Panc1 (cell line): ENCODE results near the gene MAP2K5. TPM values are rescaled to one million over a fixed set of nuclear protein-coding genes. Genes with fewer than 3 reads are reported as not detected.

Experiments
- ATAC-seq: fragments of 200-7000 bp; cut with Tn5 transposase; 2 replicates; pipeline ENCODE4 v1.9.1; 2020; ENCODE audit warnings: mild to moderate bottlenecking, moderate library complexity
- BruUV-seq: library from RNA; stranded (reverse); fragments of 400-500 nt; replicated peaks from 2 replicates; lab custom pipeline; 2021; lab: Mats Ljungman, UMichigan
- CTCF ChIA-PET: fragments of 300-600 bp; sonication (Branson Sonifier 250); formaldehyde crosslinking; loops from one replicate; lab custom pipeline; 2022; ENCODE audit warnings: antibody characterized with exemption; lab: Charles Lee
- POLR2A ChIA-PET: fragments of 300-600 bp; sonication (Branson Sonifier 250); formaldehyde crosslinking; loops from one replicate; lab custom pipeline; 2022; ENCODE audit warnings: antibody characterized with exemption; lab: Charles Lee
- DNase-seq: peaks from one replicate; pipeline ENCODE4 v3.0.0-alpha.2; 2010; ENCODE audit warnings: low read depth, low spot score
- H3K27ac ChIP-seq: 2 replicates; pipeline ENCODE4 v1.5.1; 2011; ENCODE audit warnings: mild to moderate bottlenecking, low read length, inconsistent platforms
- H3K27me3 ChIP-seq: fragments of 200-500 bp; sonication (Bioruptor generic); 2 replicates; pipeline ENCODE4 v1.6.0; 2014; ENCODE audit warnings: low read length, inconsistent platforms; ENCODE audit not compliant: control insufficient read depth, insufficient read depth
- H3K36me3 ChIP-seq: fragments of 200-500 bp; sonication (Bioruptor generic); 2 replicates; pipeline ENCODE4 v1.5.1; 2014; ENCODE audit warnings: inconsistent platforms, mild to moderate bottlenecking, low read length, moderate library complexity; ENCODE audit not compliant: control insufficient read depth, insufficient read depth
- H3K4me1 ChIP-seq: 2 replicates; pipeline ENCODE4 v1.5.1; 2011; ENCODE audit warnings: inconsistent platforms, mild to moderate bottlenecking, low read length, moderate library complexity; ENCODE audit not compliant: control insufficient read depth, insufficient read depth
- H3K4me3 ChIP-seq, 2 experiments: 2 replicates each; pipeline ENCODE4 v1.5.1; 2011 to 2012; ENCODE audit warnings: low read depth in 2 of 2, low read length in 2 of 2, mild to moderate bottlenecking in 2 of 2, inconsistent platforms in 1 of 2, moderate library complexity in 1 of 2
- H3K9me3 ChIP-seq: fragments of 200-500 bp; sonication (Bioruptor generic); 2 replicates; pipeline ENCODE4 v1.5.1; 2014; ENCODE audit warnings: low read depth, mild to moderate bottlenecking, inconsistent platforms, low read length, moderate library complexity; ENCODE audit not compliant: control insufficient read depth, insufficient read depth
- POLR2AphosphoS5 ChIP-seq: IDR thresholded peaks from 2 replicates; pipeline ENCODE4 v1.6.1; 2012; ENCODE audit warnings: mild to moderate bottlenecking, low read depth, low read length, moderate library complexity
- SIN3A ChIP-seq: IDR thresholded peaks from 2 replicates; pipeline ENCODE4 v1.6.1; 2012; ENCODE audit warnings: low read depth, mild to moderate bottlenecking, low read length, moderate library complexity, borderline replicate concordance; ENCODE audit not compliant: insufficient read depth
- TCF7L2 ChIP-seq: IDR thresholded peaks from 2 replicates; pipeline ENCODE4 v1.6.1; 2011; ENCODE audit warnings: mild to moderate bottlenecking, low read depth, low read length, inconsistent platforms
- in situ Hi-C: cut with HindIII; loops from 2 replicates; pipeline ENCODE4 v1.10.0; 2016; ENCODE audit warnings: low sequenced_read_pairs, low pct_unique_long_range_greater_than_20kb
- intact Hi-C: fragments of 100-400 bp; cut with micrococcal nuclease; formaldehyde crosslinking; loops from one replicate; pipeline ENCODE4 v1.10.0; 2022; ENCODE audit not compliant: unreplicated experiment
- total RNA-seq: library from RNA; stranded (reverse); gene quantifications from one replicate; pipeline ENCODE4 v1.2.1, GENCODE V29; 2021; ENCODE audit not compliant: unreplicated experiment
- TF ChIP-seq, protein P1 (sequence below): fragments of 450-650 bp; IDR thresholded peaks from 2 replicates; pipeline ENCODE4 v1.5.1; 2017; ENCODE audit warnings: mild to moderate bottlenecking
- TF ChIP-seq, protein P2 (sequence below), 2 experiments: IDR thresholded peaks; 2 replicates each; pipeline ENCODE4 v1.6.1; 2011 to 2012; ENCODE audit warnings: low read depth in 2 of 2, control low read depth in 1 of 2, low read length in 1 of 2, mild to moderate bottlenecking in 1 of 2, moderate library complexity in 1 of 2; ENCODE audit not compliant: insufficient read depth in 1 of 2

MAP2K5 gene
- total RNA-seq, 1 experiment from 2014 or later, result 18.3 TPM

DNA sequence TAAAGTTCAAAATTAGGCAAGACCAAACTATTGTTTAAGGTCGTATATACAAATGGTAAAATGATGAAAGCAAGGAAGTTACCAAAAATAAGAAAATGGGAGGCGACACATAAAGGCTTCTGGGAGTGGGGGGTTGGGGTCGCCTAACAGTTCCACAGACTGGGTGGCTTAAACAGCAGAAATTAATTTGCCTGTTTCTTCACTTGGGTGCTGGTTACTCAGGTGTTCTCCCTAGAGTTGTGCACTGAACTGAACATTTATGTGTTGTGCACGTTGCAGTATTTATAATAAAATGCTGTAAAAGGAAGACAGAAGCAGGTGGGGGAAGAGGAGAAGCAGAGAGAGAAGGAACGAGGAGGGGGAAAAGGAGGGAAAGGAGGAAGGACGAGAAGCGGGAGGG, 307.8 kb downstream of the MAP2K5 start:
- no peaks in the 10 kb centered on the region for H3K36me3 ChIP-seq
- ChIA-PET POLR2A (interaction anchor here (0.6 kb wide), 1 partner anchor 10 kb away, joined by 4 read pairs; no protein-coding TSS in a partner anchor), CTCF (interaction anchor here (0.6 kb wide), 1 partner anchor 199 kb away, joined by 7 read pairs; no protein-coding TSS in a partner anchor)
- H3K27ac ChIP-seq, result peak overlapping the region; percentile 45; the same call in 1 of the 2 replicates
- BruUV-seq, result no TSS peak
- TF ChIP-seq POLR2AphosphoS5 (no peak), SIN3A (no peak), TCF7L2 (no peak)
- TF ChIP-seq, protein P1, sequence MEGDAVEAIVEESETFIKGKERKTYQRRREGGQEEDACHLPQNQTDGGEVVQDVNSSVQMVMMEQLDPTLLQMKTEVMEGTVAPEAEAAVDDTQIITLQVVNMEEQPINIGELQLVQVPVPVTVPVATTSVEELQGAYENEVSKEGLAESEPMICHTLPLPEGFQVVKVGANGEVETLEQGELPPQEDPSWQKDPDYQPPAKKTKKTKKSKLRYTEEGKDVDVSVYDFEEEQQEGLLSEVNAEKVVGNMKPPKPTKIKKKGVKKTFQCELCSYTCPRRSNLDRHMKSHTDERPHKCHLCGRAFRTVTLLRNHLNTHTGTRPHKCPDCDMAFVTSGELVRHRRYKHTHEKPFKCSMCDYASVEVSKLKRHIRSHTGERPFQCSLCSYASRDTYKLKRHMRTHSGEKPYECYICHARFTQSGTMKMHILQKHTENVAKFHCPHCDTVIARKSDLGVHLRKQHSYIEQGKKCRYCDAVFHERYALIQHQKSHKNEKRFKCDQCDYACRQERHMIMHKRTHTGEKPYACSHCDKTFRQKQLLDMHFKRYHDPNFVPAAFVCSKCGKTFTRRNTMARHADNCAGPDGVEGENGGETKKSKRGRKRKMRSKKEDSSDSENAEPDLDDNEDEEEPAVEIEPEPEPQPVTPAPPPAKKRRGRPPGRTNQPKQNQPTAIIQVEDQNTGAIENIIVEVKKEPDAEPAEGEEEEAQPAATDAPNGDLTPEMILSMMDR, result no peak
- TF ChIP-seq, protein P2, sequence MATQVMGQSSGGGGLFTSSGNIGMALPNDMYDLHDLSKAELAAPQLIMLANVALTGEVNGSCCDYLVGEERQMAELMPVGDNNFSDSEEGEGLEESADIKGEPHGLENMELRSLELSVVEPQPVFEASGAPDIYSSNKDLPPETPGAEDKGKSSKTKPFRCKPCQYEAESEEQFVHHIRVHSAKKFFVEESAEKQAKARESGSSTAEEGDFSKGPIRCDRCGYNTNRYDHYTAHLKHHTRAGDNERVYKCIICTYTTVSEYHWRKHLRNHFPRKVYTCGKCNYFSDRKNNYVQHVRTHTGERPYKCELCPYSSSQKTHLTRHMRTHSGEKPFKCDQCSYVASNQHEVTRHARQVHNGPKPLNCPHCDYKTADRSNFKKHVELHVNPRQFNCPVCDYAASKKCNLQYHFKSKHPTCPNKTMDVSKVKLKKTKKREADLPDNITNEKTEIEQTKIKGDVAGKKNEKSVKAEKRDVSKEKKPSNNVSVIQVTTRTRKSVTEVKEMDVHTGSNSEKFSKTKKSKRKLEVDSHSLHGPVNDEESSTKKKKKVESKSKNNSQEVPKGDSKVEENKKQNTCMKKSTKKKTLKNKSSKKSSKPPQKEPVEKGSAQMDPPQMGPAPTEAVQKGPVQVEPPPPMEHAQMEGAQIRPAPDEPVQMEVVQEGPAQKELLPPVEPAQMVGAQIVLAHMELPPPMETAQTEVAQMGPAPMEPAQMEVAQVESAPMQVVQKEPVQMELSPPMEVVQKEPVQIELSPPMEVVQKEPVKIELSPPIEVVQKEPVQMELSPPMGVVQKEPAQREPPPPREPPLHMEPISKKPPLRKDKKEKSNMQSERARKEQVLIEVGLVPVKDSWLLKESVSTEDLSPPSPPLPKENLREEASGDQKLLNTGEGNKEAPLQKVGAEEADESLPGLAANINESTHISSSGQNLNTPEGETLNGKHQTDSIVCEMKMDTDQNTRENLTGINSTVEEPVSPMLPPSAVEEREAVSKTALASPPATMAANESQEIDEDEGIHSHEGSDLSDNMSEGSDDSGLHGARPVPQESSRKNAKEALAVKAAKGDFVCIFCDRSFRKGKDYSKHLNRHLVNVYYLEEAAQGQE (IDR thresholded peaks at IDR 0.05; ENCODE audit: insufficient read depth in 1 of 2, low read depth in 2 of 2, low read length in 1 of 2), result no peak
- ATAC-seq, result no peak
- no peaks in the 10 kb centered on the region for H3K27me3 ChIP-seq
- no peaks in the 10 kb centered on the region for H3K9me3 ChIP-seq
- intact Hi-C loops (no loop called here), in situ Hi-C loops (loop anchor here (10.0 kb wide), 1 partner anchor 154 kb away; no protein-coding TSS in a partner anchor)
- H3K4me1 ChIP-seq, result peaks cover 17% of the 10 kb centered on the region
- H3K4me3 ChIP-seq, result no peak overlapping the region
- no peak for DNase-seq

DNA sequence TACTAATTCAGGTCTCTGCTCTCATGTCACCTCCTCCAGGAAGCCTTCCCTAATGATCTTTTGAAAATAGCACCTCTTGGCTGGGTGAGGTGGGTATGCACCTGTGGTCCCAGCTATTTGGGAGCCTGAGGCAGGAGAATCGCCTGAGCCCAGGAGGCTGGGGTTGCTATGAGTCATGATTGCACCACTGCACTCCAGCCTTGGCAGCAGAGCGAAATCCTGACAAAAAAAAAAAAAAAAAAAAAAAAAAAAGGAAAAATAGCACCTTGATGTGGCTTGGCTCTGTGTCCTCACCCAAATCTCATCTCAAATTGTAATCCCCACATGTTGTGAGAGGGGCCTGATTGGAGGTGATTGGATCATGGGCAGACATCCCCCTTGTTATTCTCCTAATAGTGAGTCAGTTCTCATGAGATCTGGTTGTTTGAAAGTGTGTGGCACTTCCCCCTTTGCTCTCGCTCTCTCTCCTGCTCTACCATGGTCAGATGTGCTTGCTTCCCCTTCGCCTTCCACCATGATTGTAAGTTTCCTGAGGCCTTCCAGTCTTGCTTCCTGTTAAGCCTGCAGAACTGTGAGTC, 308.6 kb downstream of the MAP2K5 start:
- no peaks in the 10 kb centered on the region for H3K36me3 ChIP-seq
- peak overlapping the region; percentile 45; the same call in 1 of the 2 replicates for H3K27ac ChIP-seq
- intact Hi-C loops (no loop called here), in situ Hi-C loops (loop anchor here (10.0 kb wide), 1 partner anchor 154 kb away; no protein-coding TSS in a partner anchor)
- no peaks in the 10 kb centered on the region for H3K9me3 ChIP-seq
- peaks cover 18% of the 10 kb centered on the region for H3K4me1 ChIP-seq
- no peak for DNase-seq
- ATAC-seq, result peak; percentile 37; the same call in 1 of the 2 replicates
- H3K27me3 ChIP-seq, result no peaks in the 10 kb centered on the region
- POLR2A ChIA-PET, result interaction anchor here (0.6 kb wide), 1 partner anchor 11 kb away, joined by 4 read pairs; no protein-coding TSS in a partner anchor
- no peak overlapping the region for H3K4me3 ChIP-seq
- CTCF ChIA-PET, result interaction anchor here (0.6 kb wide), 1 partner anchor 199 kb away, joined by 7 read pairs; no protein-coding TSS in a partner anchor
- BruUV-seq, result no TSS peak
- TF ChIP-seq, protein P2 (IDR thresholded peaks at IDR 0.05; ENCODE audit: insufficient read depth in 1 of 2, low read depth in 2 of 2, low read length in 1 of 2), result no peak
- TF ChIP-seq TCF7L2 (no peak), SIN3A (no peak), POLR2AphosphoS5 (no peak)
- TF ChIP-seq, protein P1, result no peak
